Coronary artery (tissue), 2 donors: Measurements from ENCODE around the gene MT1H.
"Not testable (repeated sequence)": the region's sequence is repeated elsewhere in the genome, so short reads cannot be mapped to it uniquely, and the experiment has no call there.

Experiments used
- DNase-seq: peaks from one replicate; pipeline ENCODE4 v3.0.0-alpha.2; 2017; ENCODE audit warnings: low spot score
- H3K27ac ChIP-seq, 2 donors: fragments of 200-600 bp; sonication (generic); one replicate each; pipeline ENCODE4 v1.5.1; 2016 to 2019
- H3K4me3 ChIP-seq: fragments of 200-600 bp; sonication (generic); 2 replicates; pipeline ENCODE4 v1.5.1; 2016; ENCODE audit warnings: mild to moderate bottlenecking, moderate library complexity
- TF ChIP-seq, protein P1 (sequence below): fragments of 200-600 bp; sonication (generic); IDR thresholded peaks from one replicate; pipeline ENCODE4 v1.5.1; 2019; ENCODE audit warnings: antibody characterized with exemption

The MT1H gene

DNA sequence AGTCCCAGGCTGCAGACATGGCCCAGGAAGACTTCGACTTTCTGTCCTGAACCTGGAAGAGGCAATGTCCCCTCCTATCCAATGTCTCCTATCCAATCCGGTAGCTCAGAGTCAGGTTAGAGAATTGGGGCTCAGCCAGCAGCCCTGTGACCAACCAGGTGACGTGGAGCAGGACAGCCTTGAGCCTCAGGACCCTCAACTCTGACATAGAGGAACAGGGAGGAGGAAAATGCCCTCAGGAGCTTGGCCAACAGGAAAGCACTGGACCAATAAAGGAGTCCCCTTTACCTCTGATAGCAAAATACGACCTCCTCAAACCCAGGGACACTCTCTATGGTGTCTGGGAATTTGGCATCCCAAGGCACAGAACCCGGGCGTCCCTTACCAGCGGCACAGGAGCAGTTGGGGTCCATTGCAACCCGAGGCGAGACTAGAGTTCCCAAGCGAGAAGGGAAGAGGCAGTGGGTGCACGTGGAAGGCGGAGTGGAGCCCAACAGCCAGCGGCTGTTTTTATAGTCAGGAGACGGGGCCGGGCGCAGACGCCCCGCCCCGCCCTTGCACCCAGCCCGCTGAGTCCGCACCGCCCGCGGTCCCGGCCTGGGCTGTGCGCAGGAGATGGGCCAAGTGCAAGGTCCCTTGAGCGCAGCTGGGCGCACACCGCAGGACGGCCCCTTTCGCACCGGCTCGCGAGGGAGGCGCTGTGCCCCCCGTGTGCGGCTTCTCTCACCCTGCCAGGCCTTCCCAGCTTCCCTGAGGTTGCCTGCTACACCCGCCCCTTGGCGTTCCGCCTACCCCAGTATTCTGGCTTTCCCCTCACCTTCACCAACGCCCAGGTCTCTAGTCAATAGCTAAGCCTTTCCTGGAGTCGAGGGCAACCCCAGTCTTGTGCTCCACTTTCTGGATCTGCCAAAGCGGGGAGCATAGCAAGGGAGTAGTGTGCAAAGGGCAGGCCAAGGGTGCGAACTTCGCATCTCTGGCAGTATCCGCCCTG lies 1.7 kb upstream of the MT1H start, which contains the start of gene MT1G:
TSS of gene MT1G (minus strand) at position 485 of the 991 bp plus-strand sequence. CDS start at position 413, 72 bp downstream.
- no peak for DNase-seq
- H3K27ac ChIP-seq = no peak within 1 kb of the TSS
- H3K4me3 ChIP-seq = peak within 1 kb of the TSS; percentile 57
- TF ChIP-seq, protein P1, sequence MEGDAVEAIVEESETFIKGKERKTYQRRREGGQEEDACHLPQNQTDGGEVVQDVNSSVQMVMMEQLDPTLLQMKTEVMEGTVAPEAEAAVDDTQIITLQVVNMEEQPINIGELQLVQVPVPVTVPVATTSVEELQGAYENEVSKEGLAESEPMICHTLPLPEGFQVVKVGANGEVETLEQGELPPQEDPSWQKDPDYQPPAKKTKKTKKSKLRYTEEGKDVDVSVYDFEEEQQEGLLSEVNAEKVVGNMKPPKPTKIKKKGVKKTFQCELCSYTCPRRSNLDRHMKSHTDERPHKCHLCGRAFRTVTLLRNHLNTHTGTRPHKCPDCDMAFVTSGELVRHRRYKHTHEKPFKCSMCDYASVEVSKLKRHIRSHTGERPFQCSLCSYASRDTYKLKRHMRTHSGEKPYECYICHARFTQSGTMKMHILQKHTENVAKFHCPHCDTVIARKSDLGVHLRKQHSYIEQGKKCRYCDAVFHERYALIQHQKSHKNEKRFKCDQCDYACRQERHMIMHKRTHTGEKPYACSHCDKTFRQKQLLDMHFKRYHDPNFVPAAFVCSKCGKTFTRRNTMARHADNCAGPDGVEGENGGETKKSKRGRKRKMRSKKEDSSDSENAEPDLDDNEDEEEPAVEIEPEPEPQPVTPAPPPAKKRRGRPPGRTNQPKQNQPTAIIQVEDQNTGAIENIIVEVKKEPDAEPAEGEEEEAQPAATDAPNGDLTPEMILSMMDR = no peak

DNA sequence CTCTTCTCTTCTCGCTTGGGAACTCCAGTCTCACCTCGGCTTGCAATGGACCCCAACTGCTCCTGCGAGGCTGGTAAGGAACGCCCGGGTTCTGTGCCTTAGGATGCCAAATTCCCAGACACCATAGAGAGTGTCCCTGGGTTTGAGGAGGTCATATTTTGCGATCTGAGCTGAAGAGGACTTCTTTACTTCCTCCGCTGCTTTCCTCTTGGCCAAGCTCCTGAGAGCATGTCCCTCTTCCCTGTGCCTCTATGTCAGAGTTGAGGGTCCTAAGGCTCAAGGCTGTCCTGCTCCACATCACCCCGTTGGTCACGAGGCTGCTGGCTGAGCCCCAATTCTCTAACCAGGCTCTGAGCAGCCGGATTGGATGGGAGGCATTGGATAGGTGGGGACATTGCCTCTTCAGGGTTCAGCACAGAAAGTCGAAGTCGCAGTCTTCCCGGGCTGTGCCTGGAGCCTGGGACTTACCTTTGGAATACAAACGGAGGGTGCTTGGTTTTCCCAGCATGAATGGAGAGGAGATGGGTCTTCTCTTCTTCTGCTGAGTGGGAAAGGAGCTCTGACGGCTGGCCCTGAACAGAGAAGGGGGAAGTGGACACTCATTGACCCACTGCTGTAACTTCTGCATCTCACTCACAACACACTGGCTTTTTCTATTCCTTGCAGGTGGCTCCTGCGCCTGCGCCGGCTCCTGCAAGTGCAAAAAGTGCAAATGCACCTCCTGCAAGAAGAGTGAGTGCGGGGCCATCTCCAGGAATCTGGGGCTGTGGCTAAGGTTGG lies 416 bp downstream of the MT1H start:
- Histone ChIP-seq H3K4me3 (peak overlapping the region; percentile 44), H3K27ac (no peak overlapping the region)
- TF ChIP-seq, protein P1 = no peak
- no peak for DNase-seq

DNA sequence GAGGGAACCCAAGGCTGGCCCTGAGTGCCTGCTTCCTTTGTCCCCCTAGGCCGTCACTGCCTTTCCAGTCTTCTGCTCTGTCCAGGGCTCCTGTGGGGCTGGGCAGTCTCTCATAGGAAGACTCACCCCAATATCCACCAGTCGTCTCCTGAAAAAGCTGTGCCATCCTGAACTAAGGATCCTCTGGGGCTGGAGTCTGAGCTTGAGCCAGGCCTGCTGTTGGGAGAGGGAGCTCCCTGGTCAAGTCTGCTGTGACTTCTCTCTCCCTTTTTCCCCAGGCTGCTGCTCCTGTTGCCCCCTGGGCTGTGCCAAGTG lies 963 bp downstream of the MT1H start:
- no peak overlapping the region for H3K27ac ChIP-seq
- H3K4me3 ChIP-seq = no peak overlapping the region
- DNase-seq = no peak
- TF ChIP-seq, protein P1 = no peak

DNA sequence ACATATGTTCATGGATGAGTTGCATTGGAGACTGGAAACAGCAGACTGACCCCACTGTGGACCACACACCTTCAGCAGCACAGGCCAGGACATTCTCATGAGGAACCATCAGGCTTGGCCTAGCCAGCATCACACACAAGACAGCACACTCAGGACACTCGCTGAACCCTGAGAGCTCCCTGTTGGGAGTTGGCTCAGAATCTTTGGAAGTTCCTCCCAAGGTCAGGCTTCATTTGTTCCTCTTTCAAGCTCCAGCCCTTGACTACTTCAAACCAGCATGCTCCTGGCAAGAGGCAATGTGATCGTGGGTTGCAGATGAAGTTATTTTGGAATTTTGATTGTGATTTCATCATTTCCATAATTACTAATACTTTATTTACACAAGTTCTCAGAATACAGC lies 2.1 kb downstream of the MT1H start:
- H3K27ac ChIP-seq, H3K4me3 ChIP-seq, DNase-seq: not testable (repeated sequence)

DNA sequence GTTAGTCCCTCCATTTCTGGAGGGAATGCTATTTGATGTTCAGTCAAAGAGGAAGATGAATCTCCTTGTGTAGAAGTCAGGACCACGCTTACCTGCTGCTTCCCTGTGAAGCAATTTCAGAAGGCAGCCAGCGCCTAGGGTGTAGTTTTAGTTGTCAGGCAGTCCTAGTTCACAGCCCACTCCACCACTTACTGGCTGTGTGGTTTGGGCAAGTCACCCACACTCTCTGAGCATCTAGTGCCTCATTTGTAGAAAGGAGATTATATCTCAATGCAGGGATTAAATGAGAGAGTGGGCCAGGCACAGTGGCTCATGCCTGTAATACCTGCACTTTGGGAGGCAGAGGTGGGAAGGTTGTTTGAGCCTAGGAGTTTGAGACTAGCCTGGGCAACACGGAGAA lies 2.6 kb downstream of the MT1H start:
- H3K27ac ChIP-seq, H3K4me3 ChIP-seq, DNase-seq: not testable (repeated sequence)

DNA sequence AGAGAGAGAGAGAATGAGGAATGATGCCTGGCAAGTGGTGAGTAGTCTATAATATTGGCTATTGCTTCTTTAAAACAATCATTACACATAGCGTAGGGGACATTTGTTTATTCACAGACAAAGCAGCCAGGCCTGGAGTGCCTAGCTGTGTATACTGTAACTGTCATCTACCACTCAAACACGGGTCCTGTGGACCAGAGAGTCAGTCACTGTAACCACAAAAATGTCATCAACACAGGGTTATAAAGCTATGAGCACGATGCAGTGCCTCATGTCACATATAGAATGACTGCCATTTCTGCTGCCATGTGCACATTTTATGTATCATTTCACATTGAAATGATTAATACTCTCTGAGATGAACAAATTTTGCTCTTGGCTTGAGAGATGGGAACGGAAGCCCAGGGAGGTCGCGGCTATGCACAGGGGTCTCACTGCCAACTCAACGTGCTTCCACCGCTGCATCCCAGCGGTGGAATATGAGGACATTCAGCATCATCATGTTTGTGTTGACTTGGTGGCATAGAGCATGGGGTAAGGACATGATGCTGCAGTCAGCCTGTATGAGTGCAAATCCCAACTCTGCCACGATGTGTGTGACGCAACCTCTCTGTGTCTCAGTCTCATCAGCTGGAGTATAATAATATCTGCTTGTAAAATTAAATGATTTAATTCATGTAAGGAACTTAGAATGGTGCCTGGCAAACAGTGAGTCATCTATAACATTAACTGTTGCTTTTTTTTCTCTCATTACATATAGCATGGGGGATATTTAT lies 3.3 kb downstream of the MT1H start:
- DNase-seq = no peak
- H3K4me3 ChIP-seq = no peak overlapping the region
- TF ChIP-seq, protein P1 = no peak
- no peak overlapping the region for H3K27ac ChIP-seq

DNA sequence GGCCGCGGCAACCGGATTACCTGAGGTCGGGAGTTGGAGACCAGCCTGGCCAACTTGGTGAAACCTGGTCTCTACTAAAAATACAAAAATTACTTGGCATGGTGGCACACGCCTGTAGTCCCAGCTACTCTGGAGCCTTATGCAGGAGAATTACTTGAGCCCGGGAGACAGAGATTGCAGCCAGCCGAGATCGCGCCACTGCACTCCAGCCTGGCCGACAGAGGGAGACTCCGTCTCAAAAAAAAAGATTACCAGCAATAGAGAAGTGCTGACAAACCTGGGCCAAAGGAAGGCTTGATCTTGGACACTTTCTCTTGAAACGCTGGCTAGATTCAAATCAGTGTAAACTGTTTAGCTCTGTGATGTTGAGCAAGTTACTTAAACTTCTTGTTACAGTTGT lies 4.3 kb downstream of the MT1H start:
- no peak overlapping the region for H3K4me3 ChIP-seq
- no peak overlapping the region for H3K27ac ChIP-seq
- no peak for DNase-seq
- TF ChIP-seq, protein P1 = peak; percentile 47

DNA sequence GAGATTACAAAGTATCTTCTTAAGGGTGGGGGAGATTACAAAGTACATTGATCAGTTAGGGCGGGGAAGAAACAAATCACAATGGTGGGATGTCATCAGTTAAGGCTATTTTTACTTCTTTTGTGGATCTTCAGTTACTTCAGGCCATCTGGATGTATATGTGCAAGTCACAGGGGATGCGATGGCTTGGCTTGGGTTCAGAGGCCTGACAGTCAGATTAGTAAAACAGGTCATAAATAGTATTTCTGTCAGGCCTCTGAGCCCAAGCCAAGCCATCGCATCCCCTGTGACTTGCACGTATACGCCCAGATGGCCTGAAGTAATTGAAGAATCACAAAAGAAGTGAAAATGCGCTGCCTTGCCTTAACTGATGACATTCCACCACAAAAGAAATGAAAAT lies 5.0 kb downstream of the MT1H start:
- DNase-seq, H3K4me3 ChIP-seq, H3K27ac ChIP-seq: not testable (repeated sequence)
